ENCODE data around the gene NKD1. TPM values are rescaled to one million over a fixed set of nuclear protein-coding genes. Genes with fewer than 3 reads are reported as not detected.

Gene NKD1, protein sequence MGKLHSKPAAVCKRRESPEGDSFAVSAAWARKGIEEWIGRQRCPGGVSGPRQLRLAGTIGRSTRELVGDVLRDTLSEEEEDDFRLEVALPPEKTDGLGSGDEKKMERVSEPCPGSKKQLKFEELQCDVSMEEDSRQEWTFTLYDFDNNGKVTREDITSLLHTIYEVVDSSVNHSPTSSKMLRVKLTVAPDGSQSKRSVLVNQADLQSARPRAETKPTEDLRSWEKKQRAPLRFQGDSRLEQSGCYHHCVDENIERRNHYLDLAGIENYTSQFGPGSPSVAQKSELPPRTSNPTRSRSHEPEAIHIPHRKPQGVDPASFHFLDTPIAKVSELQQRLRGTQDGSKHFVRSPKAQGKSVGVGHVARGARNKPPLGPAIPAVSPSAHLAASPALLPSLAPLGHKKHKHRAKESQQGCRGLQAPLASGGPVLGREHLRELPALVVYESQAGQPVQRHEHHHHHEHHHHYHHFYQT
- total RNA-seq (2022; extraction: Qiagen RNA extraction; ENCODE audit: low read depth): 0.12 to 0.51 TPM (median 0.31 TPM) in 5 replicates

DNA sequence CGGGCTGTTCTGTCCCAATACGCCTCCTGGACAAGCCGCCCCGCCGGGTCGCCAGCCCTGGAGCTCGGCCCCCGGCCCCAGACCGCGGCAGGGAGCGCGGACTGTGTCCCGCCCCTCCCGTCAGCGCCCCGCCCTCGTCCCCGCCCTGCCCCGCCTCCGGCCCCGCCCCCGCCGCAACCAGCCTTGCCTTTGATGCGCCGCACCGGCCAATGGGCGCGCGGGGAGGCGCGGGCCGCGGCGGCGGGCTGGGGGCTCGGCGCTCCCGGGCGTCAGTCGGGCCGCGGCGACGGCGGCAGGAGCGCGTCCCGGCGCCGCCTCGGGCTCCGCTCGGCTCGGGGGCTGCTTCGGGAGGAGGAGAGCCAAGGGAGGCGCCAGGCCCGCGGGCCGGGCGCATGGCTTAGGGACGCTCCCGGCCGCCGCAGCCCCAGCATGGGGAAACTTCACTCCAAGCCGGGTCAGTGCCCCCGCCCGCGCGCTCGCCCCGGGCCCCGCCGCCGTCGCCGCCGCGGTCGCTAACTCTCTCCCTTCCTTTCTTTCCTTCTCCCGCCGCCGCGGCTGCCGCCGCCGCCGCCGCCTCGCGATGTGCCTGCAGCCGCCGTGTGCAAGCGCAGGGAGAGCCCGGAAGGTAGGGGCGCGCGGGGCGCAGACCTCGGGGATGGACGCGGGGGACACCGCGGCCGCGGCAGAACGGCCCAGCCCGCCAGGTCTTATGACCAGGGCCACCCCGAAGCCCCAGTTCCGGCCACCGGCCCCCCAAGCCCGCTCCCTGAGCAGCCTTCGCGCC is at the start of gene NKD1:
Gene NKD1 (plus strand): TSS at position 272 of the 784 bp plus-strand sequence. CDS start 158 bp downstream, at position 430.

DNA sequence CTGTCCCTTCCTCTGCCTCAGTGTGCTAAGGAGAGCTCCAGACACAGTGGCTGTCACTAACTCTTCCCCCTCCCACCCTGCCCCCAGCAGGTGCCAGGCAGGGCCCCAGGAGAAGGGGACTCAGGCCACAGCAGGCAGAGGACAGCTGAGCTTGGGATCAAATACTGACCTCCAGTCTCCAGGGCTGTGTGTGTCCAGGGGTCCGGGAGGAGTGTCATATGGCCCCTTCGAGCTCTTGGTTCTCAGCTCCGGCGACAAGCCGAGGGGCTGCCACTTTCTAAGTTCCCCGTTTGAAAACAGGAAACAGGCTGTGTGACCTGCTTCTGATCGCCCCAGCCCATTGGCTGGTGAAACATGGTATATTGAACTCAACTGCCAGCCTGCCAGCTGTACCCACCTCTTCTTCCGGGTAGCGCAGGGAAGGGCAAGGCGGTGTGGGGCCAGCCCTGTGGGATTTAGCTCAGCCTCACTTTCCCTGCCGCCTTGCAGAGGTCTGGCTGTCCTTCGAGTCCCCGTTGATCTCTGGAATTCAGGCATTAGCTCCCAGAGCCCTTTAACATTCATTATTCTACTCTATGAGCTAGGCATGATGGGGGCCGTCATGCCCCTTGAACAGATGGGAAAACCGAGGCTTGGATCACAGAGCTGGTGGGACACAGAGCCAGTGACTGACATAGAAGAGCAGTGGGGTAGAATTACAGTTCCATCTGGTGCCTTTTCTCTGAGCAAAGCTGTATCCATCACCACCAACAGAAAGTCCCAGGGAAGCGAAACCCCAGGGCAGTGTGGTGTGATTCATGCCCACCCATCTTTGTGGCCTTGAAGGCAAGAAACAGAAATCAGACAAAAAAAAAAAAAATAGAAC is 133.1 kb downstream of the NKD1 start, which contains the start of gene SNX20:
Gene SNX20 (minus strand): TSS at position 292 of the 865 bp plus-strand sequence. CDS start 3,786 bp downstream, outside the sequence.

DNA sequence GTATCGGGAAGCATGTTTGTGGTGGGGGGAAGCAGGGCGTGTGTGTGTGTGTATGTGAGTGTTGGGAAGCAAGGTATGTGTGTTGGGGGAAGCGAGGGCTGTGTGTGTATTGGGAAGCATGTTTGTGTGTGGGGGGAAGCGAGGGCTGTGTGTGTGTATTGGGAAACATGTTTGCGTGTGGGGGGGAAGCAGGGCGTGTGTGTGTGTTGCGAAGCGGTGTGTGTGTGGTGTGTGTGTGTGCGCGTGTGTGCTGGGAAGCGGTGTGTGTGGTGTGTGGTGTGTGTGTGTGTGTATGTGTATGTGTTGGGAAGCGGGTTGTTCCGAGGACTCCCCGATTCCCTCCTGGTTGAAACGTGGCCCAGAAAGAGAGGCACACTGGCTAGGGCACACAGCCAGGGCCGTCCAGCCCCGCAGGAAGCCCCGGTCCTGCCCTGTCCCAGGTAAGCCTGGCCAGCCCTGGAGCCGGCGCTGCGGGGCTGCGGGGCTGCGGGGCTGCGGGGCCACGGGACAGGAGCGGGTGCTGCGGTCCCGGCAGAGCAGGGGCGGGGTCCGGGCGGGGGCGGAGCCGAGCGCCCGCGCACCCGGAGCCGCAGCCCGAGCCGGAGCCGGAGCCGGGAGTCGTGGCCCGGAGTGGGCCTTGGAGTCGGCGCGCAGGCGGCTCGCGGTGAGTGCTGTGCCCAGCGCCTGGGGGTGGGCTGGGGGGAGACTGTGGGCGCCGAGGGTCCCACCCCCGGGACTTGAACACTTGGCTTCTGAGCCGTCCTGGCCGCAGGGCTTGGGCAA is 145.0 kb downstream of the NKD1 start, which contains the start of gene NOD2:
Gene NOD2 (plus strand): TSS at position 608 of the 783 bp plus-strand sequence. CDS start 5,890 bp downstream, outside the sequence.

Other genes starting within 250 kb of the NKD1 start
- 54.0 to 76.6 TPM (median 66.6 TPM) in 5 replicates for gene BRD7, start 179.4 kb upstream of the NKD1 start, total RNA-seq (2022; extraction: Qiagen RNA extraction; ENCODE audit: low read depth)
- gene SNX20, start 132.9 kb downstream of the NKD1 start, total RNA-seq (2022; extraction: Qiagen RNA extraction; ENCODE audit: low read depth): not detected in 5 replicates
- not detected in 5 replicates for gene NOD2, start 145.2 kb downstream of the NKD1 start, total RNA-seq (2022; extraction: Qiagen RNA extraction; ENCODE audit: low read depth)
- 13.4 to 20.1 TPM (median 14.2 TPM) in 5 replicates for gene CYLD, start 193.7 kb downstream of the NKD1 start, total RNA-seq (2022; extraction: Qiagen RNA extraction; ENCODE audit: low read depth)

Data from A549 treated with CpdA at 1 μM for 4 hours (cell line).